ENCODE results near the gene ZNF785. TPM values are rescaled to one million over a fixed set of nuclear protein-coding genes. Genes with fewer than 3 reads are reported as not detected.

Gene ZNF785
- total RNA-seq, 1 donor from 2014 or later: 22.8 TPM

GRCh38 chr16:30619202-30619601, 33.7 kb upstream of the ZNF785 start:
- no peak for ATAC-seq (ENCODE audit: low read depth)

GRCh38 chr16:30615358-30616091, 30.0 kb upstream of the ZNF785 start:
- intact Hi-C loops (cut with micrococcal nuclease): loop anchor here (1.0 kb wide), 1 partner anchor 185 kb away; the partner anchor contains the start of gene DCTPP1
- CTCF ChIA-PET: interaction anchor here (0.5 to 1.6 kb wide), 8 partner anchors 9 to 220 kb away, joined by 3 to 6 read pairs (median 4); partner anchors contain the start of genes DCTPP1 and ZNF48

More at GRCh38 chr16:30619202-30619601, 33.7 kb upstream of the ZNF785 start:
- Mint-ChIP-seq H3K27me3 (peaks cover 3% of the 10 kb centered on the region), H3K4me1 (peaks cover under 1% of the 10 kb centered on the region), H3K4me3 (no peak overlapping the region), H3K9me3 (no peaks in the 10 kb centered on the region), H3K27ac (no peak overlapping the region), H3K36me3 (ENCODE audit: low read depth) (no peaks in the 10 kb centered on the region)
- CTCF ChIA-PET: interaction anchor here (1.6 kb wide), 1 partner anchor 9 kb away, joined by 6 read pairs; no protein-coding TSS in a partner anchor
- no peak for DNase-seq
- POLR2A ChIA-PET: interaction anchor here (0.7 to 1.0 kb wide), 2 partner anchors 10 to 35 kb away, joined by 3 read pairs; no protein-coding TSS in a partner anchor
- intact Hi-C loops (cut with micrococcal nuclease): no loop called here
- TF ChIP-seq CTCF (IDR thresholded peaks at IDR 0.05): no peak

GRCh38 chr16:30609926-30610839, 24.7 kb upstream of the ZNF785 start, which contains the start of gene ZNF689:
Gene ZNF689, minus strand, starts transcription at chr16:30610389. Its CDS starts 348 bp downstream, at chr16:30610041.
- Mint-ChIP-seq H3K36me3 (ENCODE audit: low read depth) (peaks cover 20% of the 10 kb centered on the region), H3K9me3 (no peaks in the 10 kb centered on the region), H3K4me3 (peak within 1 kb of the TSS; percentile 93), H3K27ac (peak within 1 kb of the TSS; percentile 95), H3K27me3 (no peaks in the 10 kb centered on the region), H3K4me1 (peaks cover 19% of the 10 kb centered on the region)
- ATAC-seq (ENCODE audit: low read depth) (peak; percentile 87), DNase-seq (peak; percentile 90)
- intact Hi-C loops (cut with micrococcal nuclease): loop anchor here (1.0 kb wide), 6 partner anchors 24 to 75 kb away; partner anchors contain the start of genes FBRS, PRR14 and ZNF785
- ChIA-PET POLR2A (interaction anchor here (0.6 to 2.3 kb wide), 31 partner anchors 11 to 614 kb away, joined by 3 to 15 read pairs (median 6); partner anchors contain the start of genes CORO1A, DCTPP1, FBRS and ITGAL), CTCF (interaction anchor here (1.0 to 3.5 kb wide), 2 partner anchors 12 to 19 kb away, joined by 3 to 12 read pairs; no protein-coding TSS in a partner anchor)
- no peak for TF ChIP-seq CTCF (IDR thresholded peaks at IDR 0.05)

More at GRCh38 chr16:30615358-30616091, 30.0 kb upstream of the ZNF785 start:
- H3K9me3 Mint-ChIP-seq: no peaks in the 10 kb centered on the region
- ATAC-seq (ENCODE audit: low read depth) (peak; percentile 85), DNase-seq (peak; percentile 44)
- H3K4me1 Mint-ChIP-seq: peaks cover 8% of the 10 kb centered on the region
- H3K36me3 Mint-ChIP-seq (ENCODE audit: low read depth): no peaks in the 10 kb centered on the region
- POLR2A ChIA-PET: interaction anchor here (0.8 kb wide), 1 partner anchor 43 kb away, joined by 4 read pairs; the partner anchor contains the start of gene FBRS
- no peaks in the 10 kb centered on the region for H3K27me3 Mint-ChIP-seq
- no peak for TF ChIP-seq CTCF (IDR thresholded peaks at IDR 0.05)
- no peak overlapping the region for H3K4me3 Mint-ChIP-seq
- H3K27ac Mint-ChIP-seq: no peak overlapping the region

GRCh38 chr16:30609002-30609925, 23.8 kb upstream of the ZNF785 start:
- no peak for TF ChIP-seq CTCF (IDR thresholded peaks at IDR 0.05)
- H3K27ac Mint-ChIP-seq: peak overlapping the region; percentile 95
- DNase-seq: no peak
- POLR2A ChIA-PET: interaction anchor here (0.6 to 2.3 kb wide), 27 partner anchors 10 to 851 kb away, joined by 3 to 15 read pairs (median 6); partner anchors contain the start of genes PRR14, PYDC1, SEPTIN1 and ZNF688
- peak overlapping the region; percentile 93 for H3K4me3 Mint-ChIP-seq
- intact Hi-C loops (cut with micrococcal nuclease): no loop called here
- no peaks in the 10 kb centered on the region for H3K27me3 Mint-ChIP-seq
- H3K36me3 Mint-ChIP-seq (ENCODE audit: low read depth): peaks cover 29% of the 10 kb centered on the region
- no peaks in the 10 kb centered on the region for H3K9me3 Mint-ChIP-seq
- H3K4me1 Mint-ChIP-seq: peaks cover 19% of the 10 kb centered on the region
- CTCF ChIA-PET: interaction anchor here (0.6 to 3.5 kb wide), 3 partner anchors 19 to 160 kb away, joined by 3 to 12 read pairs (median 3); no protein-coding TSS in a partner anchor
- peak; percentile 43 for ATAC-seq (ENCODE audit: low read depth)
